Liver (tissue), 3 donors: ENCODE measurements around the gene SOST.

ENCODE experiments used
- CTCF ChIP-seq: fragments of 150-350 bp; IDR thresholded peaks from 2 replicates; pipeline ENCODE4 v1.5.1; 2017; ENCODE audit warnings: improper control_type of control experiment, low read depth, low read length; ENCODE audit not compliant: missing input control
- EGR1 ChIP-seq, 2 donors: IDR thresholded peaks; 2 replicates each; pipeline ENCODE4 v1.6.1; 2016 to 2018; ENCODE audit warnings: antibody characterized with exemption in 2 of 2, low read depth in 2 of 2
- GABPA ChIP-seq, 2 donors: IDR thresholded peaks in 1 of 2; conservative IDR thresholded peaks in 1 of 2; 2 replicates each; pipeline ENCODE4 v1.6.1; 2016; ENCODE audit warnings: antibody characterized with exemption in 2 of 2, mild to moderate bottlenecking in 1 of 2, moderate library complexity in 1 of 2
- JUND ChIP-seq, 2 donors: IDR thresholded peaks; 2 replicates each; pipeline ENCODE4 v1.6.1; 2016; ENCODE audit warnings: antibody characterized with exemption in 2 of 2
- MAX ChIP-seq: IDR thresholded peaks from 2 replicates; pipeline ENCODE4 v1.6.1; 2016; ENCODE audit warnings: antibody characterized with exemption
- REST ChIP-seq: IDR thresholded peaks from 2 replicates; pipeline ENCODE4 v1.6.1; 2016; ENCODE audit warnings: antibody characterized with exemption, mild to moderate bottlenecking
- RXRA ChIP-seq, 2 donors: IDR thresholded peaks; 2 replicates each; pipeline ENCODE4 v1.6.1; 2017 to 2018; ENCODE audit warnings: antibody characterized with exemption in 2 of 2, mild to moderate bottlenecking in 1 of 2
- SP1 ChIP-seq: IDR thresholded peaks from 2 replicates; pipeline ENCODE4 v1.6.1; 2018; ENCODE audit warnings: antibody characterized with exemption, mild to moderate bottlenecking
- TAF1 ChIP-seq: conservative IDR thresholded peaks from 2 replicates; pipeline ENCODE4 v1.6.1; 2016; ENCODE audit warnings: antibody characterized with exemption, mild to moderate bottlenecking
- YY1 ChIP-seq: IDR thresholded peaks from 2 replicates; pipeline ENCODE4 v1.6.1; 2016; ENCODE audit warnings: antibody characterized with exemption, mild to moderate bottlenecking
- donor health status: healthy.
- donor health status: healthy.

GRCh38 chr17:43710101-43710500 is 48.5 kb downstream of the SOST start:
- TF ChIP-seq CTCF (no peak), JUND (IDR thresholded peaks at IDR 0.05) (no peak), EGR1 (IDR thresholded peaks at IDR 0.05; ENCODE audit: low read depth in 2 of 2) (no peak), REST (no peak), YY1 (no peak), SP1 (no peak), MAX (no peak), GABPA (IDR thresholded peaks at IDR 0.05 in 1 of 2, conservative IDR thresholded peaks at IDR 0.05 in 1 of 2) (no peak), RXRA (IDR thresholded peaks at IDR 0.05) (no peak), TAF1 (no peak)
